Measurements from ENCODE around the gene LRRFIP2.

DNA sequence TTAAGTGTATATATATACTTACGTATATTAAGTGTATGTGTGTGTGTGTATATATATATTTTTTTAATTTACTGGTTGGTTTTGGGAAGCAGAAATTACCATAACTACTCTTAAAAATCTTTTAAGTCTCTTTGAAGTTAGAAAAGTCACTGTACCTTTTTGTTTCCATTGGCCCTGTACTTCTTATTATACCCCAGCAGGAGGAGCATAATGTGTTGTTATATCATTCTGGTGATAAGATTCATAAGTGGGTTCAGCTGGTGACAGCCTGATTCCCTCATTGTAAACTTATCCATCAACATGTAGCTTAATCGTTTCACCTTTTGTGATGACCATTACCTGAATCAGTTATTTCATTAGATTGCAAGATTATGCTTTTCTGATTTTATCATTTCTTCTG, 150.3 kb downstream of the LRRFIP2 start:
- no peak for TF ChIP-seq ZNF114 (tag by site-specific recombination; IDR thresholded peaks at IDR 0.05)
- TF ChIP-seq ZNF138 (tag by site-specific recombination; IDR thresholded peaks at IDR 0.05; ENCODE audit: borderline replicate concordance), result no peak
- TF ChIP-seq ZNF112 (tag by site-specific recombination; IDR thresholded peaks at IDR 0.05), result no peak
- TF ChIP-seq, protein P1, sequence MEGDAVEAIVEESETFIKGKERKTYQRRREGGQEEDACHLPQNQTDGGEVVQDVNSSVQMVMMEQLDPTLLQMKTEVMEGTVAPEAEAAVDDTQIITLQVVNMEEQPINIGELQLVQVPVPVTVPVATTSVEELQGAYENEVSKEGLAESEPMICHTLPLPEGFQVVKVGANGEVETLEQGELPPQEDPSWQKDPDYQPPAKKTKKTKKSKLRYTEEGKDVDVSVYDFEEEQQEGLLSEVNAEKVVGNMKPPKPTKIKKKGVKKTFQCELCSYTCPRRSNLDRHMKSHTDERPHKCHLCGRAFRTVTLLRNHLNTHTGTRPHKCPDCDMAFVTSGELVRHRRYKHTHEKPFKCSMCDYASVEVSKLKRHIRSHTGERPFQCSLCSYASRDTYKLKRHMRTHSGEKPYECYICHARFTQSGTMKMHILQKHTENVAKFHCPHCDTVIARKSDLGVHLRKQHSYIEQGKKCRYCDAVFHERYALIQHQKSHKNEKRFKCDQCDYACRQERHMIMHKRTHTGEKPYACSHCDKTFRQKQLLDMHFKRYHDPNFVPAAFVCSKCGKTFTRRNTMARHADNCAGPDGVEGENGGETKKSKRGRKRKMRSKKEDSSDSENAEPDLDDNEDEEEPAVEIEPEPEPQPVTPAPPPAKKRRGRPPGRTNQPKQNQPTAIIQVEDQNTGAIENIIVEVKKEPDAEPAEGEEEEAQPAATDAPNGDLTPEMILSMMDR (tag by site-specific recombination; IDR thresholded peaks at IDR 0.05), result no peak
- no peak for TF ChIP-seq SP7 (tag by site-specific recombination; IDR thresholded peaks at IDR 0.05)
- no peak for TF ChIP-seq GLIS2 (tag by site-specific recombination; IDR thresholded peaks at IDR 0.05)
- no peak for TF ChIP-seq TCF7L2 (IDR thresholded peaks at IDR 0.05; ENCODE audit: borderline replicate concordance, low read depth, low read length)

Measured in HEK293 (cell line).